Measurements from ENCODE around the gene AIF1.

The AIF1 gene

DNA sequence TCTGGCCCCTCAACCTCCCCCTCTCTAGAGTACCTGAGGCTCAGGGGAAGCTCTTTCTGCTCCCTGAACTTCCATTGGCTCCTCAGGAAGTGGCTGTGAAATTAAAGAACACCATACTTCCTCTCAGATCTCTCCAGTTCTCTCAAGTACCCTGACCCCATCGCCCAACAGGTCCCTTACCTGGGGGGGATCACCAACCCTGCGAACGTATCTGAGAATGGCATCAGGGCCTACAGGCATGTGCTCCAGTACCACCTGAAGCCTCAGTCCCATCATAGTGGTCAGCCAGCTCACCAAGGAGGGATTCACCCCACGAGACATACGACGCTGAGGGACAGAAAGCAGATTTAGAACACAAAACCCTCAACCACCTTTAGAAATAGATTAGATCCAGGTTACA lies 25.6 kb downstream of the AIF1 start:
- no peak for TF ChIP-seq EZH2phosphoT487 (IDR thresholded peaks at IDR 0.05; ENCODE audit: borderline replicate concordance, low read length)
- TF ChIP-seq, protein P1, sequence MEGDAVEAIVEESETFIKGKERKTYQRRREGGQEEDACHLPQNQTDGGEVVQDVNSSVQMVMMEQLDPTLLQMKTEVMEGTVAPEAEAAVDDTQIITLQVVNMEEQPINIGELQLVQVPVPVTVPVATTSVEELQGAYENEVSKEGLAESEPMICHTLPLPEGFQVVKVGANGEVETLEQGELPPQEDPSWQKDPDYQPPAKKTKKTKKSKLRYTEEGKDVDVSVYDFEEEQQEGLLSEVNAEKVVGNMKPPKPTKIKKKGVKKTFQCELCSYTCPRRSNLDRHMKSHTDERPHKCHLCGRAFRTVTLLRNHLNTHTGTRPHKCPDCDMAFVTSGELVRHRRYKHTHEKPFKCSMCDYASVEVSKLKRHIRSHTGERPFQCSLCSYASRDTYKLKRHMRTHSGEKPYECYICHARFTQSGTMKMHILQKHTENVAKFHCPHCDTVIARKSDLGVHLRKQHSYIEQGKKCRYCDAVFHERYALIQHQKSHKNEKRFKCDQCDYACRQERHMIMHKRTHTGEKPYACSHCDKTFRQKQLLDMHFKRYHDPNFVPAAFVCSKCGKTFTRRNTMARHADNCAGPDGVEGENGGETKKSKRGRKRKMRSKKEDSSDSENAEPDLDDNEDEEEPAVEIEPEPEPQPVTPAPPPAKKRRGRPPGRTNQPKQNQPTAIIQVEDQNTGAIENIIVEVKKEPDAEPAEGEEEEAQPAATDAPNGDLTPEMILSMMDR (IDR thresholded peaks at IDR 0.05; ENCODE audit: low read depth, low read length, poor library complexity, severe bottlenecking) = no peak
- peaks cover 91% of the 10 kb centered on the region for H3K36me3 ChIP-seq (ENCODE audit: control insufficient read depth, low read length)

DNA sequence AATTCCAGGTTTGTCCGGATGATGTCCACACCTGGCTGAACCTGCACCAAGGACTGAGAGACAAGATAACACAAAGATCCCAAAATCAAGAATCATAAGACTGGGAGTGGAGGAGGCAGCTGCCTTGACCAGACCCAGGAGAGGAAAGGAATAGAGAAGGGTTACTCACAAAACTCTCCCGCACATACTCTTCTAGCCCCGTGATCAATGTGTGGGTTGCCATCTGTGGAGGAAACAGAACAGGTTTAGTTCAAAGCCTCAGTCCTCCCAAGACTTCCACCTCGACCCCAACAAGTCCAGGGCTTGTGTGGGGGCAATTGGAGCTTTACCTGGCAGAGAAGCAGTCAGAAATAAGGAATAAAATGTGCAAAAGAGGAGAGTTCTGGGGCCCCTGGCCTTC lies 26.3 kb downstream of the AIF1 start:
- H3K9me2 ChIP-seq (replicated peaks; ENCODE audit: control insufficient read depth, low read length) = no peaks in the 10 kb centered on the region
- H3K79me2 ChIP-seq (ENCODE audit: control insufficient read depth, low read length) = no peaks in the 10 kb centered on the region
- no peak overlapping the region for H3K4me3 ChIP-seq (ENCODE audit: low read length)
- no peaks in the 10 kb centered on the region for H3K4me1 ChIP-seq (ENCODE audit: control insufficient read depth, low read length)
- H3K36me3 ChIP-seq (ENCODE audit: control insufficient read depth, low read length) = peaks cover 91% of the 10 kb centered on the region
- peaks cover 35% of the 10 kb centered on the region for H3F3A ChIP-seq (ENCODE audit: control insufficient read depth, insufficient read depth)
- H3K4me2 ChIP-seq (ENCODE audit: low read length) = no peak overlapping the region
- H3K27ac ChIP-seq (ENCODE audit: low read depth, low read length) = no peak overlapping the region
- H4K20me1 ChIP-seq (ENCODE audit: control insufficient read depth, insufficient read depth, low read depth, low read length) = no peaks in the 10 kb centered on the region
- TF ChIP-seq, protein P1 (IDR thresholded peaks at IDR 0.05; ENCODE audit: low read depth, low read length, poor library complexity, severe bottlenecking) = no peak
- no peak for TF ChIP-seq EZH2phosphoT487 (IDR thresholded peaks at IDR 0.05; ENCODE audit: borderline replicate concordance, low read length)
- H3K27me3 ChIP-seq (ENCODE audit: control insufficient read depth, low read length) = no peaks in the 10 kb centered on the region
- H3K9me3 ChIP-seq (ENCODE audit: control insufficient read depth, insufficient read depth, low read length) = no peaks in the 10 kb centered on the region

More for the DNA sequence above, 25.6 kb downstream of the AIF1 start:
- Histone ChIP-seq H3K9me2 (replicated peaks; ENCODE audit: control insufficient read depth, low read length) (no peaks in the 10 kb centered on the region), H3K27ac (ENCODE audit: low read depth, low read length) (no peak overlapping the region), H3K27me3 (ENCODE audit: control insufficient read depth, low read length) (no peaks in the 10 kb centered on the region), H3F3A (ENCODE audit: control insufficient read depth, insufficient read depth) (peaks cover 42% of the 10 kb centered on the region), H3K4me1 (ENCODE audit: control insufficient read depth, low read length) (no peaks in the 10 kb centered on the region), H3K9me3 (ENCODE audit: control insufficient read depth, insufficient read depth, low read length) (no peaks in the 10 kb centered on the region), H3K4me2 (ENCODE audit: low read length) (no peak overlapping the region), H4K20me1 (ENCODE audit: control insufficient read depth, insufficient read depth, low read depth, low read length) (no peaks in the 10 kb centered on the region), H3K4me3 (ENCODE audit: low read length) (no peak overlapping the region), H3K79me2 (ENCODE audit: control insufficient read depth, low read length) (no peaks in the 10 kb centered on the region)

DNA sequence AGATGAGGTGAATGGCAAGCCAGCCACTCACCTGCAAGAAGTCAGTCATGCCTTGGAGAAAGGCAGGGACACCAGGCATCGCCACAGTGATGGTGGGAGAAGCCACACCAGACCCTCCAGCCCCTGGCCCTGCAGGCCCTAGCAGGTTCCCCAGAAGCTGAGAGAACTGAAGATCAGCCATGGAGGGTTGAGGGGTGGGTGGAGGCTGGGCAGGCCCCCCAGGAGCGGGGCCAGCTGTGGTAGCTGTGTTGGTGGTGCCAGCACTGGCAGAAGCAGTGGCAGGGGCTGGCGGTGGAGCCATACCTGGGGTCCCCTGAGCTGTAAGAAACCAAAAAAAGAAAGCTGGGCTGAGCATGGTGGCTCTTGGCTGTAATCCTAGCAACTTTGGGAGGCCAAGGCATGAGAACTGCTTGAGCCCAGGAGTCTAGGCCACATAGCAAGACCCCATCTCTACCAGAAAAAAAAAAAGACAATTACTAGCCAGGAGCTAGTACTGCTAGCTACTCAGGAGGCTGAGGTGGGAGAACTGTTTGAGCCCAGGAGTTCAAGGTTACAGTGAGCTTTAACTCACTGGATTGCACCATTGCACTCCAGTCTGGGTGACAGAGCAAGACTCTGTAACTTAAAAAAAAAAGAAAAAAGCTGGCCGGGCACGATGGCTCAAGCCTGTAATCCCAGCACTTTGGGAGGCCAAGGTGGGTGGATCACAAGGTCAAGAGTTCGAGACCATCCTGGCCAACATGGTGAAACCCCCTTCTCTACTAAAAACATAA lies 27.9 kb downstream of the AIF1 start:
- H3K4me2 ChIP-seq (ENCODE audit: low read length) = no peak overlapping the region
- H3K27me3 ChIP-seq (ENCODE audit: control insufficient read depth, low read length) = no peaks in the 10 kb centered on the region
- no peaks in the 10 kb centered on the region for H3K9me3 ChIP-seq (ENCODE audit: control insufficient read depth, insufficient read depth, low read length)
- no peaks in the 10 kb centered on the region for H3K9me2 ChIP-seq (replicated peaks; ENCODE audit: control insufficient read depth, low read length)
- H3K4me3 ChIP-seq (ENCODE audit: low read length) = no peak overlapping the region
- peaks cover 23% of the 10 kb centered on the region for H3F3A ChIP-seq (ENCODE audit: control insufficient read depth, insufficient read depth)
- no peak overlapping the region for H3K27ac ChIP-seq (ENCODE audit: low read depth, low read length)
- no peaks in the 10 kb centered on the region for H3K79me2 ChIP-seq (ENCODE audit: control insufficient read depth, low read length)
- no peak for TF ChIP-seq EZH2phosphoT487 (IDR thresholded peaks at IDR 0.05; ENCODE audit: borderline replicate concordance, low read length)
- TF ChIP-seq, protein P1 (IDR thresholded peaks at IDR 0.05; ENCODE audit: low read depth, low read length, poor library complexity, severe bottlenecking) = no peak
- no peaks in the 10 kb centered on the region for H3K4me1 ChIP-seq (ENCODE audit: control insufficient read depth, low read length)
- peaks cover 87% of the 10 kb centered on the region for H3K36me3 ChIP-seq (ENCODE audit: control insufficient read depth, low read length)
- no peaks in the 10 kb centered on the region for H4K20me1 ChIP-seq (ENCODE audit: control insufficient read depth, insufficient read depth, low read depth, low read length)

Measured in DOHH2 (cell line).